HEK293 (cell line): ENCODE data around the gene HSPH1.

Experiments
- KLF1 ChIP-seq: fragments of 450-650 bp; formaldehyde crosslinking; IDR thresholded peaks from 2 replicates; pipeline ENCODE4 v1.5.1; 2016; ENCODE audit warnings: missing biosample characterization, missing genetic modification characterization
- ZBTB17 ChIP-seq: fragments of 450-650 bp; formaldehyde crosslinking; IDR thresholded peaks from 2 replicates; pipeline ENCODE4 v1.5.1; 2016; ENCODE audit warnings: missing biosample characterization, missing genetic modification characterization
- ZIC2 ChIP-seq: fragments of 450-650 bp; formaldehyde crosslinking; IDR thresholded peaks from 2 replicates; pipeline ENCODE4 v1.5.1; 2016; ENCODE audit warnings: missing biosample characterization, missing genetic modification characterization
- ZNF416 ChIP-seq: fragments of 450-650 bp; formaldehyde crosslinking; IDR thresholded peaks from 2 replicates; pipeline ENCODE4 v1.5.1; 2016; ENCODE audit warnings: missing biosample characterization, missing genetic modification characterization
- TF ChIP-seq, protein P1 (sequence below): fragments of 450-650 bp; formaldehyde crosslinking; IDR thresholded peaks from 2 replicates; pipeline ENCODE4 v1.5.1; 2016; ENCODE audit warnings: missing biosample characterization, missing genetic modification characterization
- TF ChIP-seq, protein P2 (sequence below): fragments of 450-650 bp; formaldehyde crosslinking; IDR thresholded peaks from 2 replicates; pipeline ENCODE4 v1.5.1; 2016; ENCODE audit warnings: missing biosample characterization, missing genetic modification characterization

DNA sequence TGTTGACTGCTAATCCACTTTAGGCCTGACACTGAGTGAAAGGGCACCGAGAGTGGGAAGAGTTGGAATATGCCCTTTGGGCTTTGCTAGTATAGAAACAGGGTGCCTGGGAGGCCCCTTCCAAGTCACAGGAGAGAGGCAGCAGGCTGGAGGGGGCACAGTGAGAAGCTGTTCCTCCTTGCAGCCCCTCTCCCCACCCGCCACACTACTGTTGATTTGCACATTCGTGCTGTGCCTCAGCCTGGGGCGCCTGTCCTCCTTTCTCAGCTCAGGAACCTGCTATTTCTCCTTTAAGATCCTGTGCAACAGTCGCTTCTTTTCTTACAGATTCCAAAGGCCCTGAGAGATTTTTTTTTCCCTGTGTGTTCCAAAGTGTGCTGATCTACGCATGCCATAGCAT is 35.3 kb upstream of the HSPH1 start:
- TF ChIP-seq, protein P1, sequence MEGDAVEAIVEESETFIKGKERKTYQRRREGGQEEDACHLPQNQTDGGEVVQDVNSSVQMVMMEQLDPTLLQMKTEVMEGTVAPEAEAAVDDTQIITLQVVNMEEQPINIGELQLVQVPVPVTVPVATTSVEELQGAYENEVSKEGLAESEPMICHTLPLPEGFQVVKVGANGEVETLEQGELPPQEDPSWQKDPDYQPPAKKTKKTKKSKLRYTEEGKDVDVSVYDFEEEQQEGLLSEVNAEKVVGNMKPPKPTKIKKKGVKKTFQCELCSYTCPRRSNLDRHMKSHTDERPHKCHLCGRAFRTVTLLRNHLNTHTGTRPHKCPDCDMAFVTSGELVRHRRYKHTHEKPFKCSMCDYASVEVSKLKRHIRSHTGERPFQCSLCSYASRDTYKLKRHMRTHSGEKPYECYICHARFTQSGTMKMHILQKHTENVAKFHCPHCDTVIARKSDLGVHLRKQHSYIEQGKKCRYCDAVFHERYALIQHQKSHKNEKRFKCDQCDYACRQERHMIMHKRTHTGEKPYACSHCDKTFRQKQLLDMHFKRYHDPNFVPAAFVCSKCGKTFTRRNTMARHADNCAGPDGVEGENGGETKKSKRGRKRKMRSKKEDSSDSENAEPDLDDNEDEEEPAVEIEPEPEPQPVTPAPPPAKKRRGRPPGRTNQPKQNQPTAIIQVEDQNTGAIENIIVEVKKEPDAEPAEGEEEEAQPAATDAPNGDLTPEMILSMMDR (tag by site-specific recombination): no peak
- no peak for TF ChIP-seq ZIC2 (tag by site-specific recombination)
- TF ChIP-seq, protein P2, sequence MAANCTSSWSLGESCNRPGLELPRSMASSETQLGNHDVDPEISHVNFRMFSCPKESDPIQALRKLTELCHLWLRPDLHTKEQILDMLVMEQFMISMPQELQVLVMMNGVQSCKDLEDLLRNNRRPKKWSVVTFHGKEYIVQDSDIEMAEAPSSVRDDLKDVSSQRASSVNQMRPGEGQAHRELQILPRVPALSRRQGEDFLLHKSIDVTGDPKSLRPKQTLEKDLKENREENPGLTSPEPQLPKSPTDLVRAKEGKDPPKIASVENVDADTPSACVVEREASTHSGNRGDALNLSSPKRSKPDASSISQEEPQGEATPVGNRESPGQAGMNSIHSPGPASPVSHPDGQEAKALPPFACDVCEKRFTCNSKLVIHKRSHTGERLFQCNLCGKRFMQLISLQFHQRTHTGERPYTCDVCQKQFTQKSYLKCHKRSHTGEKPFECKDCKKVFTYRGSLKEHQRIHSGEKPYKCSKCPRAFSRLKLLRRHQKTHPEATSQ (tag by site-specific recombination): no peak
- TF ChIP-seq ZNF416: no peak
- TF ChIP-seq ZBTB17 (tag by site-specific recombination): no peak
- TF ChIP-seq KLF1 (tag by site-specific recombination): no peak
